Ramos (cell line): Measurements from ENCODE around the gene PRKCI.
"Not testable (repeated sequence)": the region's sequence is repeated elsewhere in the genome, so short reads cannot be mapped to it uniquely, and the experiment has no call there.

Experiments
- in situ Hi-C: fragments of 300-500 bp; cut with MboI; formaldehyde crosslinking; loops from one replicate; pipeline ENCODE4 v1.14.3; 2022; ENCODE audit warnings: low sequenced_read_pairs; ENCODE audit not compliant: unreplicated experiment

The PRKCI gene

DNA sequence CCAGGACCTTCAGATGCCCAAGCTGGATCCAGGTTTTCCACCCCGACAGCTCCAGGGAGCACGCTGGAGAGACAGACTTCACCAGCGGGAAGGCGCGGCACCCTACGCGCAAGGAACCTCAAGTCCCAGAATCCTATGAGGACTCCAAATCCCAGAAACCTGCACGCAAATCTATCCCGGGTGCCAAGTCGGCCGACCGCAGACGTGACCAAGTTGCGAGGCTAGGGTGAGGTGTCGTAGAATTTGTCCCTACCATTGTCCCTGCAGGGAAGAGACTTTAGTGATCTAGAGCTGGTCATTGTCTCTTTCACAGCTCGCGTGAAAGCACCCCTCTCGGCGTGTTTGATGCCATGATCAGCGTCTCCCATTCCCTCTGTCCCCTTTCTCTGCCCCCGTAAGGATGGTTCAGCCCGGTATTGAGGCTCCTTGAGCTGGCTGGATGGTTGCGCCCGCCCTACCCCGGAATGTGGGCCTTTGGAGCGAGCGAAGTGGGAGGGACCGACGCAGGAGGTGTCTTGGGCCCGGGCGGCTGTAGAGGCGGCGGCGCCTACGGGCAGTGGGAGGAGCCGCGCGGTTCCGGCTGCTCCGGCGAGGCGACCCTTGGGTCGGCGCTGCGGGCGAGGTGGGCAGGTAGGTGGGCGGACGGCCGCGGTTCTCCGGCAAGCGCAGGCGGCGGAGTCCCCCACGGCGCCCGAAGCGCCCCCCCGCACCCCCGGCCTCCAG is at the start of gene PRKCI:
Gene PRKCI, plus strand, starts transcription at position 501 of the 723 bp plus-strand sequence. CDS start 246 bp downstream, outside the sequence.
- in situ Hi-C loops = no loop called here

GRCh38 chr3:170178651-170179050 is 43.6 kb upstream of the PRKCI start:
- in situ Hi-C loops = no loop called here

DNA sequence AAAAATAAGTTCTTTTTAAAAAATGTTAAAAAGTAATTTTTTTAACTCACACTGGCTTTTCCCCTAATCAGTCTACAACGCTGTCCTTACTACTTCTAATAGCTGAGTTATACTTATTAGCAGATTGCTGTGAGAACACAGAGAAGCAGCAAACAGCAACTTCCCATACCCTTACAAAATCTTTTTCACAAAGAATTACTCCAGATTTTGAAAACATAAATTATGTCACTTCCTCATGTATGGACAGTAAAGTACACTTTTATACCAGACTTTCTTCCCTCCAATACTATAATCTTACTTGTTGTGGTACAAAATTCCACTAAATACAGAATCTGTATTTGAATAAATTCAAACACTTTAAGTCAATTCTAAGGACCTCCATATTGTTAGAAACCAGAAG is 42.8 kb upstream of the PRKCI start:
- in situ Hi-C loops = no loop called here

DNA sequence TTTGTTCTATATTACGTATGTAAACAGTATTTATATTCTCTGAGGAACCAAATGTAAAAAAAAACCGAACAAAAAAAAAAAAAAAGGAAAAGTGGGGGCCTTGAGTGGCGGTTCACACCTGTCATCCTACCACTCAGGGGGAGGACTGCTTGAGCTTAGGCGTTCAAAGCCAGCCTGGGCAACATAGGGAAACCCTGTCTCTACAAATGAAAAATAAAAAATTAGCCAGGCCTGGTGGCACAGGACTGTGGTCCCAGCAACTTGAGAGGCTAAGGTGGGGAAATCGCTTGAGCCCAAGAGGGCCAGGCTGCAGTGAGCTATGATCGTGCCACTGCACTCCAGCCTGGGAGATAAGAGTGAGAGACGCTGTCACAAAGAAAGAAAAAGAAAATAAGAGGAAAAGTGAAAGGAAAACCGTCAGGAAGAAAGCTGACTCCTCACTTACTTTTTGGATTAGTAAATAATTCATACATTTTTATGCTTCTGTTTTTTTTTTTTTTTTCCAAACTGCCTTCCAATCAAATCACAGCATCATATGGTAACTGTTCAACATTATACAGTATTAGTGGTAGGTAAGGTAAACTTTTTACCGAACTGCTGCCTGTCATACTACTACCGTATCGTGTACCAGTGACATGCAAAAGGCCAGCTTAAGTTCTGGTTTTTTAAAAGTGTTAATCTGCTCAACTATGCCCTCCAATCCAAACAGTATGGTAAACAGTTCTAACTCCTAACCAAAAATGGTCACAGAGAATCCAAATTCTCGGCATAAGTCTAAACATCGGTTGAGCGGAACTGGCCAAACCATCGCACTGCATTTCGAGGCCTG is 41.9 kb upstream of the PRKCI start:
- in situ Hi-C loops = no loop called here

- in situ Hi-C loops = no loop called here
Observed at GRCh38 chr3:170180908-170181885, 41.0 kb upstream of the PRKCI start, which contains the start of gene PHC3. TSS of gene PHC3 (minus strand) at chr3:170181733. CDS start at chr3:170181715, 18 bp downstream.

GRCh38 chr3:170189398-170190256 is 32.6 kb upstream of the PRKCI start:
- in situ Hi-C loops = no loop called here

DNA sequence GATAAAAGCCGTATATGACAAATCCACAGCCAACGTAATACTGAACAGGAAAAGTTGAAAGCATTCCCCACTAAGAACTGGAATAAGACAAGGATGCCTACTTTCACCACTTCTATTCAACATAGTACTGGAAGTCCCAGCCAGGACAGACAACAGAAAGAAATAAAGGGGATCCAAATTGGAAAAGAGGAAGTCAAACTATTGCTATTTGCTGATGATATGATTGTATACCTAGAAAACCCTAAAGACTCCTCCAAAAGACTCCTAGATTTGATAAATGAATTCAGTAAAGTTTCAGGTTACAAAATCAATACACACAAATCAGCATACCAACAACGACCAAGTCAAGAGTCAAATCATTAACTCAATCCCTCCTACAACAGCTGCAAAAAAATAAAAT is 26.5 kb upstream of the PRKCI start:
- in situ Hi-C loops = not testable (repeated sequence)

DNA sequence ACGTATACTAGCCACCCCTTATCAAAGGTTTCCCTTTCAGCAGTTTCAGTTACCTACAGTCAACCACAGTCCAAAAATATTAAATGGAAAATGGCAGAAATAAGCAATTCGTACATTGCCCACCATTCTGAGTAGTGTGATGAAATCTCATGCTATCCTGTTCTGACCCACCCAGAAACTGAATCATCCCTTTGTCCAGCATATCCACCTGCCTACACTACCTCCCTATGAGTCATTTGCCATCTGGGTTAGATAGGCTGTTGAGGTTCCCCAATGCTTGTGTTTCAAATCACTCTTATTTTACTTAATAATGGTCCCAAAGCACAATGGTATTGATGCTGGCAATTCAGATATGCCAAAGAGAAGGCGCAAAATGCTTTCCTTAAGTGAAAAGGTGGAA is 25.4 kb upstream of the PRKCI start:
- in situ Hi-C loops = no loop called here

DNA sequence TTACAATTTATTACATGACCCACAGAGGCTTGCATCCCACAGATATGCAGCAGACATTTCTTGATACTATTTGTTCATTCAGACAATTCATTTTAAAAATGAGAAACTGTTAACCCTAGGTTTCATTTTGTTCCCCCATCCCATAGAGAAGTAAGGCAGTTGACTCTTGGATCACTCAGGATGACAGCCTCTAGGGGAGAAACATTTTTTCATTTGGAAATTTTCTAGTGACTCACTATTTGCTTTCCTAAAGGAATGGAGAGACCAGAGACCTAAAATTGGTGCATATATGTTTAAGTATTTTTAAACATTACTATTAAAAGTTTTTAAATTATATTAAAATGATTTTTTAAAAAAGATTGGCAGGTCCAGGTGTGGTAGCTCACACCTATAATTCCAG is 21.2 kb upstream of the PRKCI start:
- in situ Hi-C loops = no loop called here

GRCh38 chr3:170201527-170201926 is 20.7 kb upstream of the PRKCI start:
- in situ Hi-C loops = no loop called here

GRCh38 chr3:170203457-170203856 is 18.8 kb upstream of the PRKCI start:
- in situ Hi-C loops = no loop called here

GRCh38 chr3:170204023-170204472 is 18.2 kb upstream of the PRKCI start:
- in situ Hi-C loops = no loop called here

DNA sequence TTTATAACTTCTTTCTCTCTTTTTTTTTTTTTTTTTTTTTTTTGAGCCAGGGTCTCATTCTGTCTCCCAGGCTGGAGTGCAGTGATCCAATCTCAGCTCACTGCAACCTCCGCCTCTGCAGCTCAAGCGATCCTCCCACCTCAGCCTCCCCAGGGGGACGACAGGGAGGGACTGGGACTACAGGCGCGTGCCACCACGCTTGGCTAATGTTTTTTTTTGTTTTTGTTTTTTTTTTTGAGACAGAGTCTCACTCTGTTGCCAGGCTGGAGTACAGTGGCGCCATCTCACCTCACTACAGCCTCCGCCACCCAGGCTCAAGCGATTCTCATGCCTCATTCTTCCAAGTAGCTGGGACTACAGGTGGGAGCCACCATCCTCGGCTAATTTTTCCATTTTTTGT is 17.7 kb upstream of the PRKCI start:
- in situ Hi-C loops = no loop called here

GRCh38 chr3:170205302-170205701 is 16.9 kb upstream of the PRKCI start:
- in situ Hi-C loops = no loop called here

- in situ Hi-C loops = not testable (repeated sequence)
Observed at GRCh38 chr3:170206164-170206762, 16.0 kb upstream of the PRKCI start.

DNA sequence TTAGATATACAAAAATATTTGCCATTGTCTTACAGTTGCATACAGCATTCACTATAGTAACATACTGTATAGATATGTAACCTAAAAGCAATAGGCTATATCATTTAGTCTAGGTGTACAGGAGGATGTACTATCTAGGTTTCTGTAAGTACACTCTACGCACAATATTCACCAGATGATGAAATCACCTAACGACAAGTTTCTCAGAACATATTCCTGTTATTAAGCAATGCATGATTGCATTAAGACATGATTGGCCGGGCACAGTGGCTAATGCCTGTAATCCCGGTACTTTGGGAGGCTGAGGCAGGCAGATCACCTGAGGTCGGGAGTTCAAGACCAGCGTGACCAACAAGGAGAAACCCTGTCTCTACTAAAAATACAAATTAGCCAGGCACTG is 14.5 kb upstream of the PRKCI start:
- in situ Hi-C loops = no loop called here

GRCh38 chr3:170211668-170212067 is 10.6 kb upstream of the PRKCI start:
- in situ Hi-C loops = no loop called here

DNA sequence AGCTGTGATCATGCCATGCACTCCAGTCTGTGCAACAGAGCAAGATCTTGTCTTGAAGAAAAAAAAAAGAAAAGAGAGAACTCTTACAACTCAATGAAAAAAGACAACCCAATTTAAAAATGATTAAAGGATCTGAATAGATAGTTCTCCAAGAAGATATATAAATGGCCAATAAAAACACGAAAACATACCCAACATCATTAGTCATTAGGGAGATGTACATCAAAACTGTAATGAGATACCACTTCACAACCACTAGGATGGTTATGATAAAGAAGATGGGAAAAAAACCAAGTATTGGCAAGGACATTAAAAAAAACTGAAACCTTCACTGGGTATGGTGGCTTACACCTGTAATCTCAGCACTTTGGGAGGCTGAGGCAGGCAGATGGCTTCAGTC is 2.4 kb upstream of the PRKCI start:
- in situ Hi-C loops = no loop called here

GRCh38 chr3:170220871-170221270 is 1.4 kb upstream of the PRKCI start:
- in situ Hi-C loops = no loop called here
